Suprapubic skin (tissue), 4 donors: ENCODE results near the gene HIGD2B. TPM values are rescaled to one million over a fixed set of nuclear protein-coding genes. Genes with fewer than 3 reads are reported as not detected.

ENCODE experiments used
- DNase-seq, 2 donors: peaks; one replicate each; pipeline ENCODE4 v3.0.0-alpha.2; 2019; ENCODE audit warnings: low spot score in 2 of 2
- H3K27ac ChIP-seq: fragments of 200-600 bp; sonication (generic); one replicate; pipeline ENCODE4 v1.5.1; 2019
- H3K27me3 ChIP-seq: fragments of 200-600 bp; sonication (generic); one replicate; pipeline ENCODE4 v1.5.1; 2019
- H3K36me3 ChIP-seq: fragments of 200-600 bp; sonication (generic); one replicate; pipeline ENCODE4 v1.5.1; 2019
- H3K4me1 ChIP-seq: fragments of 200-600 bp; sonication (generic); one replicate; pipeline ENCODE4 v1.5.1; 2019
- H3K4me3 ChIP-seq: fragments of 200-600 bp; sonication (generic); one replicate; pipeline ENCODE4 v1.5.1; 2019; ENCODE audit warnings: mild to moderate bottlenecking
- H3K9me3 ChIP-seq: fragments of 200-600 bp; sonication (generic); one replicate; pipeline ENCODE4 v1.5.1; 2019
- CTCF ChIP-seq, 2 donors: fragments of 200-600 bp in 1 of 2; fragments of 450-650 bp in 1 of 2; sonication (generic) in 1 of 2; IDR thresholded peaks; one replicate each; pipeline ENCODE4 v1.5.1; 2016 to 2019; ENCODE audit warnings: antibody characterized with exemption in 2 of 2, mild to moderate bottlenecking in 1 of 2, moderate library complexity in 1 of 2
- EP300 ChIP-seq: sonication (generic); formaldehyde crosslinking; IDR thresholded peaks from one replicate; pipeline ENCODE4 v1.6.1; 2017; ENCODE audit warnings: antibody characterized with exemption
- POLR2A ChIP-seq, 2 donors: fragments of 450-650 bp; IDR thresholded peaks; one replicate each; pipeline ENCODE4 v1.6.1; 2017; ENCODE audit warnings: antibody characterized with exemption in 2 of 2, mild to moderate bottlenecking in 2 of 2, moderate library complexity in 2 of 2
- POLR2AphosphoS5 ChIP-seq, 3 donors: sonication (generic); formaldehyde crosslinking; IDR thresholded peaks; one replicate each; pipeline ENCODE4 v1.6.1; 2017; ENCODE audit warnings: antibody characterized with exemption in 3 of 3
- WGBS: methylation state at CpG from one replicate; pipeline ENCODE4 v1.1.5; 2018; 5-methylcytosine and 5-hydroxymethylcytosine counted together
- total RNA-seq, 4 donors: library from RNA; depleted of rRNA; stranded (reverse); fragments of >200 nt; gene quantifications; one replicate each; pipeline ENCODE4 v1.1.0, GENCODE V29; 2016

The HIGD2B gene, protein sequence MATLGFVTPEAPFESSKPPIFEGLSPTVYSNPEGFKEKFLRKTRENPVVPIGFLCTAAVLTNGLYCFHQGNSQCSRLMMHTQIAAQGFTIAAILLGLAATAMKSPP
- total RNA-seq: not detected

DNA sequence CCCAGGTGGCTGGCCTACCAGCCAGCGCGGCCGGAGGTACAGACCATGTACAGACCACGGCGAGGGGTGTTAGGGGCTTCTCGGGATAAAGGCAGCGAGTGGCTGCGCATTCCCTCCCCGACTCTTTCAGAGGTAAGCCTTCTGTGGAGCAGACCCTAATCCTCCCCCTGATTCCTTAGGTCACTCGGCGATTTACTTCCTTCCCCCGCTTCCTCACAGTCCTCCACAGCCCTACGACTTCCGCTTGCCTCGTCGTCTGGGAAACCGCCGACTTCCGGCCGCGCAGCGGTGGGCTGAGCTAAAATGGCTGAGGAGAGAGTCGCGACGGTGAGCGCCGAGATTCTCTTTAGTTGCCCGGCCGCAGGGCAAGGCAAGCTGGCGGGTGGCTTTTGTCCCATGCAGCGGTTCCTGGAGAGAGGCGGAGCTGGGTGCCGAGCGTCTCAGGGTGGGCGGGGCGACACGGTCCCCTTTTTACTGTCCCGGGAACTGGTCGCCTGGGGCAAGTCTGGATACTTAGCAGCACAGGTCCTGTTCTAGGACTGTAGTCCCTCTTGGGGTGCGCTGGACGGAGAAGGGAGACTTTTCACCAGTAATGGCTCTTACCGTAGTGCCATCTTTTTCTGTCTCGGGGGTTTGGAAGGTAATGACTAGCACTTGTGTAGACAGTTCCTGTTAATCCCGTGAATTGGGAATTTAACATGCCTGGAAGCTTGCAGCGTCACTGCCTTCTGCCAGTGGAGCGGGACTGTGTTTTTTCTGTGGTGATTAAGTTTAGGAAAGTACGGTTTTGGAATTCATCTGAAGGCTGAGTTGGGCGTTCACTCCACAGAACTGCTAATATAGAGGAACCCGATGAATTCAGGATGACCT, at the start of gene HIGD2B, which contains the start of gene BBS4:
Gene HIGD2B (minus strand): TSS at position 258 of the 870 bp plus-strand sequence. CDS start 9,808 bp downstream, outside the sequence.
Gene BBS4 (plus strand): TSS at position 283 of the 870 bp plus-strand sequence. CDS start 21 bp downstream, at position 304.
- no peak for TF ChIP-seq EP300
- TF ChIP-seq POLR2A (IDR thresholded peaks at IDR 0.05): peak in 1 of 2 donors; percentile 81
- TF ChIP-seq CTCF (IDR thresholded peaks at IDR 0.05): no peak
- peak in 2 of 3 donors; percentile 39 to 55 for TF ChIP-seq POLR2AphosphoS5 (IDR thresholded peaks at IDR 0.05)
- H3K4me3 ChIP-seq: peak within 1 kb of the TSS; percentile 64
- WGBS: under 1% methylated on average over 24 of the region's 49 CpGs
- H3K9me3 ChIP-seq: no peaks in the 10 kb centered on the region
- H3K36me3 ChIP-seq: no peaks in the 10 kb centered on the region
- H3K4me1 ChIP-seq: peaks cover 19% of the 10 kb centered on the region
- H3K27ac ChIP-seq: peak within 1 kb of the TSS; percentile 92
- H3K27me3 ChIP-seq: no peaks in the 10 kb centered on the region
- DNase-seq: peak; percentile 92 to 93

GRCh38 chr15:72735111-72735510, 49.1 kb upstream of the HIGD2B start:
- Histone ChIP-seq H3K27me3 (no peaks in the 10 kb centered on the region), H3K4me3 (no peak overlapping the region), H3K36me3 (peaks cover 76% of the 10 kb centered on the region), H3K9me3 (no peaks in the 10 kb centered on the region), H3K27ac (no peak overlapping the region), H3K4me1 (no peaks in the 10 kb centered on the region)
- DNase-seq: no peak
- TF ChIP-seq POLR2A (IDR thresholded peaks at IDR 0.05): no peak
- no peak for TF ChIP-seq EP300
- no peak for TF ChIP-seq CTCF (IDR thresholded peaks at IDR 0.05)
- no peak for TF ChIP-seq POLR2AphosphoS5 (IDR thresholded peaks at IDR 0.05)
- WGBS: 92% methylated on average over 2 of the region's 2 CpGs

GRCh38 chr15:72733941-72734738, 48.2 kb upstream of the HIGD2B start:
- Histone ChIP-seq H3K4me1 (no peaks in the 10 kb centered on the region), H3K27me3 (no peaks in the 10 kb centered on the region), H3K9me3 (no peaks in the 10 kb centered on the region), H3K27ac (no peak overlapping the region), H3K4me3 (no peak overlapping the region), H3K36me3 (peaks cover 72% of the 10 kb centered on the region)
- TF ChIP-seq POLR2AphosphoS5 (IDR thresholded peaks at IDR 0.05) (no peak), CTCF (IDR thresholded peaks at IDR 0.05) (no peak), POLR2A (IDR thresholded peaks at IDR 0.05) (no peak), EP300 (no peak)
- no peak for DNase-seq
- 96% methylated on average over 2 of the region's 2 CpGs for WGBS

DNA sequence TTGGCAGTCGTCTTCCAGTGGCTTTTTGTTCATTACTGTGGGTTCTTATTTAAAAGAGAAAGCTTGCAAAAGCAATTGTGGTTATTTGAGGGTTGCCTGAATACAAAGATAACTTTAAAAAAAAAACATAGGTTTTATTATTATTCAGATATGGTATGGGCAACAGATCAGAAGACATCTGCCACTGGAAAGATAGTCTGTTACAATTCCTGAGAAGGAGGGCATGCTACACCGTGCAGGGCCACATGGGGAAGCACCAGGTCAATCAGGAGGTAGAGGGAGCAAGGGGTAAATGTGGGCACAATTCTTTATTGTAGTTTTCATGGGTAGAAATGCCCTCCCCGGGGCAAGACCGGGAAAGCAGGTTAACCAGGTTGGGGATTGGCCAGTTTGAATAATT, 46.5 kb upstream of the HIGD2B start:
- WGBS: 90% methylated on average over 4 of the region's 4 CpGs
- no peak for TF ChIP-seq POLR2A (IDR thresholded peaks at IDR 0.05)
- no peak overlapping the region for H3K27ac ChIP-seq

GRCh38 chr15:72732086-72732485, 46.1 kb upstream of the HIGD2B start:
- no peaks in the 10 kb centered on the region for H3K27me3 ChIP-seq
- no peak for TF ChIP-seq POLR2AphosphoS5 (IDR thresholded peaks at IDR 0.05)
- H3K4me3 ChIP-seq: no peak overlapping the region
- H3K4me1 ChIP-seq: no peaks in the 10 kb centered on the region
- peaks cover 61% of the 10 kb centered on the region for H3K36me3 ChIP-seq
- no peak overlapping the region for H3K27ac ChIP-seq
- DNase-seq: no peak
- H3K9me3 ChIP-seq: no peaks in the 10 kb centered on the region

More for the DNA sequence above, 46.5 kb upstream of the HIGD2B start:
- no peak for DNase-seq
- no peak overlapping the region for H3K4me3 ChIP-seq
- H3K36me3 ChIP-seq: peaks cover 65% of the 10 kb centered on the region
- H3K9me3 ChIP-seq: no peaks in the 10 kb centered on the region
- no peaks in the 10 kb centered on the region for H3K4me1 ChIP-seq
- no peaks in the 10 kb centered on the region for H3K27me3 ChIP-seq
